Effector CD4-positive, alpha-beta T cell (primary cell): ENCODE measurements around the gene VSIR.
A peak's percentile ranks its signal among the peaks of the same experiment; 100 is the strongest.

Experiments used
- DNase-seq: peaks from one replicate; pipeline ENCODE4 v3.0.0-alpha.2; 2020

Gene VSIR

GRCh38 chr10:71727105-71727737, 46.1 kb downstream of the VSIR start:
- DNase-seq, result peak; percentile 41

- no peak for DNase-seq
Observed at GRCh38 chr10:71726580-71727104, 46.7 kb downstream of the VSIR start.

- DNase-seq, result peak; percentile 39
Observed at GRCh38 chr10:71725998-71726579, 47.2 kb downstream of the VSIR start.

- DNase-seq, result no peak
Observed at GRCh38 chr10:71725249-71725648, 48.1 kb downstream of the VSIR start.

GRCh38 chr10:71724539-71724938, 48.8 kb downstream of the VSIR start:
- DNase-seq, result no peak

GRCh38 chr10:71723311-71723710, 50.0 kb downstream of the VSIR start:
- no peak for DNase-seq

- no peak for DNase-seq
Observed at GRCh38 chr10:71722849-71723248, 50.5 kb downstream of the VSIR start.

- no peak for DNase-seq
Observed at GRCh38 chr10:71721313-71721712, 52.0 kb downstream of the VSIR start.

- DNase-seq, result no peak
Observed at GRCh38 chr10:71720288-71720687, 53.0 kb downstream of the VSIR start.

- DNase-seq, result no peak
Observed at GRCh38 chr10:71719464-71720201, 53.7 kb downstream of the VSIR start, which contains the start of gene C10orf105. Gene C10orf105, minus strand, starts transcription at chr10:71719778. Its CDS starts 3,441 bp downstream, at chr10:71716337.

- DNase-seq, result no peak
Observed at GRCh38 chr10:71719042-71719441, 54.3 kb downstream of the VSIR start.

- DNase-seq, result no peak
Observed at GRCh38 chr10:71718165-71718698, 55.1 kb downstream of the VSIR start.

GRCh38 chr10:71717551-71717951, 55.8 kb downstream of the VSIR start:
- DNase-seq, result no peak

- no peak for DNase-seq
Observed at GRCh38 chr10:71717056-71717455, 56.3 kb downstream of the VSIR start.

- DNase-seq, result no peak
Observed at GRCh38 chr10:71716426-71716825, 56.9 kb downstream of the VSIR start.

- no peak for DNase-seq
Observed at GRCh38 chr10:71715860-71716259, 57.5 kb downstream of the VSIR start.

GRCh38 chr10:71715026-71715425, 58.3 kb downstream of the VSIR start:
- DNase-seq, result no peak

GRCh38 chr10:71714592-71714991, 58.7 kb downstream of the VSIR start:
- DNase-seq, result no peak

GRCh38 chr10:71714031-71714410, 59.3 kb downstream of the VSIR start:
- DNase-seq, result no peak

GRCh38 chr10:71713135-71714030, 59.9 kb downstream of the VSIR start:
- peak; percentile 16 for DNase-seq

- peak; percentile 17 for DNase-seq
Observed at GRCh38 chr10:71712572-71713134, 60.7 kb downstream of the VSIR start.

- DNase-seq, result no peak
Observed at GRCh38 chr10:71712170-71712569, 61.1 kb downstream of the VSIR start.
